Astrocyte of the spinal cord (primary cell): ENCODE measurements around the gene TAF3.

Experiments
- DNase-seq: peaks from one replicate; pipeline ENCODE4 v3.0.0; 2011; ENCODE audit warnings: low read depth, low spot score
- H3K4me3 ChIP-seq: 2 replicates; pipeline ENCODE4 v1.5.1; 2011; ENCODE audit warnings: low read depth, mild to moderate bottlenecking, low read length, moderate library complexity
- in situ Hi-C: cut with HindIII; loops from 2 replicates; pipeline ENCODE4 v1.10.0; 2017; ENCODE audit warnings: low sequenced_read_pairs
- TF ChIP-seq, protein P1 (sequence below): IDR thresholded peaks from 2 replicates; pipeline ENCODE4 v1.5.1; 2012; ENCODE audit warnings: low read depth, mild to moderate bottlenecking, low read length, inconsistent platforms

Gene TAF3

DNA sequence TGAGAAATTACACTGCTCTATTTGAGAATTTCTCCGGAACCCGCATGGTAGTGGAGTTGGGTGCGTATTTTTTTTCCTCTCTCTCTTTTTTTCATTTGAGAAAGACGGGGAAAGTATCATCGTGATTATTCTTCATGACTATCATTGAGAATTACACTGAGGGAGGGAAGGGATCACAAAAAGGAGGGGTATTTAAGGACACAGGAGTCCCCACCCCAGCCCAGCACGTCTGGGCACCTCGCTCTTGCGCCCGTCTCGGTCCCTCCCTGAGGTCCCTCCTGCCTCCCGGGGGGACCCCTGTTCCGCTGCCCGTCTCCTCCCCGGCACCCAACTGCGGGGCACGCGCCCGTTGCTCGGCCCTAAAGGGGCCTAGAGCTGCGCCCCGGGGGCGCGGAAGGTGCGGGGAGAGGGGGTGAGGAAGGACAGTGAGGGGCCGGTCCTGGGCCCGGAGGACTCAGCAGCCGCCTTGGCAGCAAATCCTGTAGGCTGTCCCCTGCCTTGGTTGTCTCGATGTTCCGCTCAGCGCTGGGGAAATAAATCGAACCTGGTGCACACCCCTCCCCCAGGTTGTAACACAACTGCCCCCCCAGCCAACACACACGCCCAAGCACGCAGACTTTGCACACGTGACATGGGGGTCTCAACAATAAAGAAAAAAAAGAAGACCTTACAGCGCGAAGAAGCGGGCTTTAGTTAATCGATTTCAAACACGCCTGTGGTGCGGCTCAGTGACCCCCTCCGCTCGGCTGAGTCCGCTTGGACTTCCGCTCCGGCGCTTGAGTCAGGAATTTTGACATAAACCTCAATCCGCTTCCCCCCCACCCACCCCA is 217.6 kb downstream of the TAF3 start:
- in situ Hi-C loops, result no loop called here
- DNase-seq, result no peak
- TF ChIP-seq, protein P1, sequence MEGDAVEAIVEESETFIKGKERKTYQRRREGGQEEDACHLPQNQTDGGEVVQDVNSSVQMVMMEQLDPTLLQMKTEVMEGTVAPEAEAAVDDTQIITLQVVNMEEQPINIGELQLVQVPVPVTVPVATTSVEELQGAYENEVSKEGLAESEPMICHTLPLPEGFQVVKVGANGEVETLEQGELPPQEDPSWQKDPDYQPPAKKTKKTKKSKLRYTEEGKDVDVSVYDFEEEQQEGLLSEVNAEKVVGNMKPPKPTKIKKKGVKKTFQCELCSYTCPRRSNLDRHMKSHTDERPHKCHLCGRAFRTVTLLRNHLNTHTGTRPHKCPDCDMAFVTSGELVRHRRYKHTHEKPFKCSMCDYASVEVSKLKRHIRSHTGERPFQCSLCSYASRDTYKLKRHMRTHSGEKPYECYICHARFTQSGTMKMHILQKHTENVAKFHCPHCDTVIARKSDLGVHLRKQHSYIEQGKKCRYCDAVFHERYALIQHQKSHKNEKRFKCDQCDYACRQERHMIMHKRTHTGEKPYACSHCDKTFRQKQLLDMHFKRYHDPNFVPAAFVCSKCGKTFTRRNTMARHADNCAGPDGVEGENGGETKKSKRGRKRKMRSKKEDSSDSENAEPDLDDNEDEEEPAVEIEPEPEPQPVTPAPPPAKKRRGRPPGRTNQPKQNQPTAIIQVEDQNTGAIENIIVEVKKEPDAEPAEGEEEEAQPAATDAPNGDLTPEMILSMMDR, result no peak

DNA sequence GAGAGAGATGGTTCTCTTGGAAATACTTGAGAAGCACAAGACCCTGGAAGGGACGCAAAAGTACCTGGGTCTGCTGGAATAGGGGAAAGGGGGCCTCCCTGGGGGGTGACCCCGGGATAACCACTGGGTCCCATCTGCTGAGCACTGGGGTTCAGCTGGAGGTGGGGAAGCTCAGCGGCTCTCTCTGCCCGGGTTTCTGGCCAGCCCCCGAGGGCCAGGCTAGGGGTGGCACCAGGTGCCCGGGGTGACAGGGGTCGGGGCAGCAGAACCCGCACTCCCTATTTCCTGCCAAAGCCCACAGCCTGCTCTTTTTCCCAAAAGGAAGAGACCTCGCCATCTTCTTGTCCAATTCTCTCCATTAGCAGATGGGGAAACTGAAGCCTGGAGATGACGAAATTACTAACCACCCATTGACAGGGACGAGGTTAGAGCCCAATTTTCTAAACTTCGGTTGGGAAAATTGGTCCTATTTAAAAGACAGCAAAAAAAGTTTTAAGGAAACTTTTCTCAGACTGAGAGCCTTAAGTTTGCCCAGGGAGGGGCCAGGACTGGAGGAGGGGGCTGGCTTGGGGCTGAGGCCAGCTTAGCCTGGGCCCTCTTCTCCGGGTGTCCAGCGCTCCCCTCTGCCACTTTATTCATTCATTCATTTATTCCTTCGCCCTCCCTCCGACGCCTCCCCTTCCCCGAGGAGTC is 218.3 kb downstream of the TAF3 start:
- TF ChIP-seq, protein P1, result no peak
- in situ Hi-C loops, result no loop called here
- H3K4me3 ChIP-seq, result no peak overlapping the region
- no peak for DNase-seq

More for the DNA sequence above, 217.6 kb downstream of the TAF3 start:
- H3K4me3 ChIP-seq, result no peak overlapping the region

DNA sequence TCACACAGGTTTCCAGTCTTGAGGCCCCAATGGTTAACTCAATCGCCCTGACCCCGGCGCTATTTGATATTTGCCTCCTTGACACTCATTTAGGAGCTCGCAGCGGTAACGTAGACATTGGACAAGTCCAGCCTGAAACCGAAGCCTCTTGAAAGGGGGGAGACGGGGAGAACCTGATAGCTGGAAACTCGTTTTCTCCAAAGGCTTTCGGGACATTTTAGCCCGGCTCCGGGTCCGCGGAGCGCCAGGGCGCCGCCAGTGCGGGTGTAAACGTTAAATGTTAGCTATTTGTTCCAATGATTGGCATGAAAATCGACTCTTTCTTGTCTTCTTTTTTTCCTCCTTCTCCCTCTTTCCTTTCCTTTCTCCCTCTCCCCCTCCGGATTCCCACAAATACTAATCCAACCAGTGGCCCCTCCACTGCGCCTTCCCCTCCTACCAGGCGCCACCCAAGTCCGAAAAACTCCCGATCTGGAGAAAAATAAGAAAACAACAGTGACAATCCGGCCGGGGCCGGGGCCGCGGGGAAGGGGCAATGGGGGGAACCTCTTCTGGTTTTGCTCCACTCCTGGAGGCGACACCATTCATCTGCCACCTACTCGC is 219.0 kb downstream of the TAF3 start:
- no peak for DNase-seq
- in situ Hi-C loops, result no loop called here
- TF ChIP-seq, protein P1, result no peak
- no peak overlapping the region for H3K4me3 ChIP-seq

DNA sequence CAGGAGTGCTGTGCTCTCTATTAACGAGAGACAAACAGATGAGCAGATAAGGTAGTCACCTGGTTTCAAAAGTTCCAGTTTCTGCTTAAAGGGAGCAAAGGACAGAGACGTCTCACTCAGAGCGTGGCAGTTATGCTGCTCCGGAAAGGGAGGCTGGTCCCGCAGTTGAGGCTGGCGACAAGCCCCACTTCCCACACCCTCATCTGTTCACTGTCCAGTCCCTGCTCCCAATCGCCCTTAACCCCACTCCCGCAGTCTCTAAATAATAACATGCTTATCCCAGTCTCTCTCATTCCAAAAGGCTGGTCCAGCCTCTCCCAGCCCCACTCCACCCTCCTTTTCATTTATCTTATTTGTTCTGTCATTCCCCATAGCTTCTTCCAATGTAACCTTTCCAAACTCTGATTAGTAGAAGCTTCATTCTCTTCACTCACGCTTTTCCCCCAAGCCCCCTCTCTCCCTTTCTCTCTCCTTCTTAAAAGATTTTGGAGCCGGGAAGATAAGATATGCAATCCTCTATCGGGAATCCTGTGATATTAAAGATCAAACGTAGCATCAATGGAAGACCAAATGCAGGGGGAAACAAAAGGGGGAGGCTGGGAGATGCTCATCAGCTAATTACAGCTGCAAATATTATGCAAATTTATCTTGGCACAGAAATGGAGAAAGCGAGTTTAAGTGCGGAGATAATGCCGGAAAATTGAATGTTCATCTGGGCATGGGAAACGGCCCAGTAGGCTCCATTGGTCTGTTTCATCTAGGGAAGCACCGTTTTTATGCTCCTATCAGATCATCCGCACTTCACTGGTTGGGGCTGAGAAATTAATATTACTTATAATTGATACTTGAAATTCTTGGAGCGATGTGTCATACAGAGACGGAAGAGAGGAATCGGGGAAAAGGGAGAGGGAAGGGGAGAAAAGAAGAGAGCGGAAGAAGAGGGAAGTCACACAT is 219.9 kb downstream of the TAF3 start:
- no peak for DNase-seq
- in situ Hi-C loops, result no loop called here
- H3K4me3 ChIP-seq, result no peak overlapping the region
- TF ChIP-seq, protein P1, result no peak

DNA sequence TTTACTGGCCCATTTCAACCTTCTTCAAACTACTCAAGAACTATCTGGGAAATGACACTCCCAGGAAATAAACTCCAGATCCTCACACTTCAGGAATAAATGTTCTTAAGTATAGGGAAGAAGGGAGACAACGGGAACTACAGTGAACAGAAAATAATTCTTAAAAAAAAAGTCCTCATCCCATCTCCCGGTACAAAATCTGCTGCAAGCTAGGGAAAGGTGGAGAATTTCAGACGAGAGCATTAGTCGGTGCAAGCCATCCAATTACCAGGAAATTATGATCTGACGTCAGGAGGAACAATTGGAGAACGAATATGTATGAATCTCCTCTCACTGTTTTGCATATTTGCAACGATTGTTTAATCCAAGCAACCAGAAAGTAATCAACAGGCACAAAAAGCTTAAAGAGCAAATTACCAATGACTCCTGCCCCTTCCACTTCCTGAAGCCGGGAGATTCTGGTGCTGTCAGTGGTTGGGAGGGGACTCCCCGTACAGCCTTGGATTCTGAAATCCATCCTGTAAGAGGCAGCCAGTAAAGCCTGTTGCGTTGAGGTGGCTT is 221.1 kb downstream of the TAF3 start:
- H3K4me3 ChIP-seq, result no peak overlapping the region
- TF ChIP-seq, protein P1, result no peak
- in situ Hi-C loops, result no loop called here
- no peak for DNase-seq
